DMS79 (cell line): ENCODE data around the gene ABL1.

Source experiments
- DNase-seq: peaks from one replicate; lab custom pipeline; 2025; lab: John Stamatoyannopoulos, UW

ABL1 gene

GRCh38 chr9:130890870-130891687, 56.0 kb downstream of the ABL1 start:
- no peak for DNase-seq

- DNase-seq, result no peak
These were observed 56.8 kb downstream of the ABL1 start for GRCh38 chr9:130891688-130892476.

GRCh38 chr9:130892477-130893304, 57.6 kb downstream of the ABL1 start:
- no peak for DNase-seq

- no peak for DNase-seq
These were observed 58.5 kb downstream of the ABL1 start for GRCh38 chr9:130893341-130894101.

- DNase-seq, result no peak
These were observed 59.5 kb downstream of the ABL1 start for GRCh38 chr9:130894546-130894945.

GRCh38 chr9:130895038-130895437, 60.0 kb downstream of the ABL1 start:
- no peak for DNase-seq

GRCh38 chr9:130895481-130896232, 60.6 kb downstream of the ABL1 start:
- no peak for DNase-seq

- no peak for DNase-seq
These were observed 61.4 kb downstream of the ABL1 start, which contains the start of gene QRFP for GRCh38 chr9:130896233-130897014. Gene QRFP, minus strand, starts transcription at chr9:130896812. Its CDS starts 2,974 bp downstream, at chr9:130893838.

- no peak for DNase-seq
These were observed 62.2 kb downstream of the ABL1 start for GRCh38 chr9:130897105-130897751.

GRCh38 chr9:130897848-130898551, 62.9 kb downstream of the ABL1 start:
- peak; percentile 36 for DNase-seq

- DNase-seq, result peak; percentile 10
These were observed 63.4 kb downstream of the ABL1 start for GRCh38 chr9:130898552-130898852.

GRCh38 chr9:130899051-130899748, 64.1 kb downstream of the ABL1 start:
- DNase-seq, result no peak

- DNase-seq, result no peak
These were observed 65.8 kb downstream of the ABL1 start for GRCh38 chr9:130900701-130901497.

GRCh38 chr9:130901498-130902203, 66.6 kb downstream of the ABL1 start:
- no peak for DNase-seq

GRCh38 chr9:130902204-130903185, 67.4 kb downstream of the ABL1 start:
- no peak for DNase-seq
